ENCODE data around the gene CD300LF. TPM values are rescaled to one million over a fixed set of nuclear protein-coding genes. Genes with fewer than 3 reads are reported as not detected.

The CD300LF gene
- total and polyA plus RNA-seq, 10 of the 15 experiments (the other 5 are each of a cell fraction or from before 2014, with no cell fraction given) = 0.15 TPM; not detected in 9

GRCh38 chr17:74746922-74747321 is 34.2 kb upstream of the CD300LF start (continued):
- TF ChIP-seq SUPT20H (IDR thresholded peaks at IDR 0.05; ENCODE audit: borderline replicate concordance, control insufficient read depth, low read depth, low read length) (no peak), BACH1 (IDR thresholded peaks at IDR 0.05; ENCODE audit: borderline replicate concordance) (no peak), CREB1 (IDR thresholded peaks at IDR 0.05; ENCODE audit: low read depth) (no peak), ZBTB4 (CRISPR knock-in tag; IDR thresholded peaks at IDR 0.05) (no peak), POLR2AphosphoS5 (IDR thresholded peaks at IDR 0.05; ENCODE audit: low read length) (no peak), SPI1 (IDR thresholded peaks at IDR 0.05; ENCODE audit: borderline replicate concordance, insufficient read depth, low read depth, low read length) (no peak)

GRCh38 chr17:74746376-74746775 is 33.7 kb upstream of the CD300LF start:
- H3K9ac ChIP-seq (ENCODE audit: control insufficient read depth, insufficient read depth, low read length) = no peak overlapping the region
- H3K4me3 ChIP-seq = no peak overlapping the region
- H3K27ac ChIP-seq (ENCODE audit: control insufficient read depth, insufficient read depth) = no peak overlapping the region
- no peaks in the 10 kb centered on the region for H3K9me3 ChIP-seq (replicated peaks; ENCODE audit: control insufficient read depth, insufficient read depth, low read length)
- H2AFZ ChIP-seq (ENCODE audit: control insufficient read depth, low read depth, low read length) = no peak overlapping the region
- ATAC-seq (no peak), FAIRE-seq (peak; percentile 13), DNase-seq (ENCODE audit: low read depth, low spot score) (no peak)
- RAD21 ChIA-PET (ENCODE audit: unreplicated experiment) = interaction anchor here (1.1 to 3.0 kb wide), 13 partner anchors 9 to 214 kb away, joined by 3 to 30 read pairs (median 9); partner anchors contain the start of genes NAT9 and RAB37
- no peak overlapping the region for H3K4me2 ChIP-seq (ENCODE audit: control insufficient read depth, insufficient read depth)
- no TSS peak for BruUV-seq (replicated peaks)
- intact Hi-C loops (cut with micrococcal nuclease; ENCODE audit: unreplicated experiment) = no loop called here
- H3K79me2 ChIP-seq (ENCODE audit: control insufficient read depth, insufficient read depth, low read length) = peaks cover 28% of the 10 kb centered on the region
- CTCF ChIA-PET = interaction anchor here (0.6 to 4.5 kb wide), 18 partner anchors 9 to 243 kb away, joined by 3 to 98 read pairs (median 16); partner anchors contain the start of genes GRIN2C, NAT9 and RAB37
- WGBS (ENCODE audit: insufficient coverage, insufficient replicate concordance, low lambda C conversion rate, missing lambda C conversion rate) = 69% methylated on average over 5 of the region's 5 CpGs
- in situ Hi-C loops (cut with MboI) = no loop called here
- H3K4me1 ChIP-seq (ENCODE audit: control insufficient read depth, insufficient read depth, low read length) = peaks cover 26% of the 10 kb centered on the region
- no peaks in the 10 kb centered on the region for H4K20me1 ChIP-seq (ENCODE audit: control insufficient read depth, insufficient read depth)
- SMC1A ChIA-PET (ENCODE audit: uncharacterized antibody, unreplicated experiment) = interaction anchor here (0.8 to 3.3 kb wide), 10 partner anchors 10 to 900 kb away, joined by 3 to 15 read pairs (median 8); partner anchors contain the start of genes FDXR and RAB37
- no peaks in the 10 kb centered on the region for H3K36me3 ChIP-seq (ENCODE audit: control insufficient read depth in 2 of 2, insufficient read depth in 2 of 2, low read length in 1 of 2)
- no peaks in the 10 kb centered on the region for H3K27me3 ChIP-seq (replicated peaks in 1 of 2; ENCODE audit: control insufficient read depth in 2 of 2, insufficient read depth in 2 of 2, low read length in 1 of 2)
- POLR2A ChIA-PET = interaction anchor here (0.6 to 3.1 kb wide), 8 partner anchors 9 to 388 kb away, joined by 3 to 22 read pairs (median 4); partner anchors contain the start of genes NAT9 and RAB37
- no peak for TF ChIP-seq ATF7 (IDR thresholded peaks at IDR 0.05; ENCODE audit: low read depth)
- no peak for TF ChIP-seq MTA3 (IDR thresholded peaks at IDR 0.05; ENCODE audit: borderline replicate concordance, low read length)
- TF ChIP-seq JUND (IDR thresholded peaks at IDR 0.05; ENCODE audit: low read depth, low read length) = no peak
- TF ChIP-seq EZH2 (IDR thresholded peaks at IDR 0.05; ENCODE audit: borderline replicate concordance, control insufficient read depth, low read depth, low read length) = no peak
- no peak for TF ChIP-seq SPI1 (IDR thresholded peaks at IDR 0.05; ENCODE audit: borderline replicate concordance, insufficient read depth, low read depth, low read length)
- no peak for TF ChIP-seq IRF5 (IDR thresholded peaks at IDR 0.05; ENCODE audit: borderline replicate concordance)
- TF ChIP-seq FOXK2 (IDR thresholded peaks at IDR 0.05) = no peak
- TF ChIP-seq BMI1 (IDR thresholded peaks at IDR 0.05; ENCODE audit: borderline replicate concordance) = no peak
- no peak for TF ChIP-seq ZNF592 (IDR thresholded peaks at IDR 0.05)
